Breast epithelium (tissue), 3 donors: Measurements from ENCODE around the gene BAIAP2L2.

Experiments used
- POLR2A ChIP-seq: fragments of 450-650 bp; IDR thresholded peaks from one replicate; pipeline ENCODE4 v1.6.1; 2016; ENCODE audit warnings: antibody characterized with exemption, mild to moderate bottlenecking, moderate library complexity
- POLR2AphosphoS5 ChIP-seq, 3 donors: sonication (generic); formaldehyde crosslinking; IDR thresholded peaks; one replicate each; pipeline ENCODE4 v1.6.1; 2017; ENCODE audit warnings: antibody characterized with exemption in 3 of 3
- TF ChIP-seq, protein P1 (sequence below), 3 donors: fragments of 450-650 bp; IDR thresholded peaks; one replicate each; pipeline ENCODE4 v1.5.1; 2016 to 2017; ENCODE audit warnings: antibody characterized with exemption in 3 of 3, mild to moderate bottlenecking in 3 of 3, moderate library complexity in 3 of 3

DNA sequence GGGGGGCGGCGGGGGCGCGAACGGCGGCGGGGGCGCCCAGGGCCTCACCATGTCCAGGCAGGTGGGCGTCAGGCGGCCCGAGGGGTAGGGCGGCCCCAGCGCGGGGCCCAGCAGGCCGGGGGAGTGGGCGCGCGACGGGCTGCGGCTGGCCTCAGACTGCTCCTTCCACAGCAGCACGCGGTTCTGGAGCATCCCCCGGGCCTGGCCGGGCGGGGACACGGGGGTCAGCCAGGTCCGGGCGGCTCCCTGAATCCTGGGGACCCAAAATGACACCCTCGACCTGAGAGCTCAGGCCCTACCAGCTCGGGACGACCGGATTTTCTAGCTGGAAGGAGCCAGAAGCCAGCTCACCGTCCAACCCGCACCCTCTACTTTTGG, 21.0 kb downstream of the BAIAP2L2 start:
- TF ChIP-seq, protein P1, sequence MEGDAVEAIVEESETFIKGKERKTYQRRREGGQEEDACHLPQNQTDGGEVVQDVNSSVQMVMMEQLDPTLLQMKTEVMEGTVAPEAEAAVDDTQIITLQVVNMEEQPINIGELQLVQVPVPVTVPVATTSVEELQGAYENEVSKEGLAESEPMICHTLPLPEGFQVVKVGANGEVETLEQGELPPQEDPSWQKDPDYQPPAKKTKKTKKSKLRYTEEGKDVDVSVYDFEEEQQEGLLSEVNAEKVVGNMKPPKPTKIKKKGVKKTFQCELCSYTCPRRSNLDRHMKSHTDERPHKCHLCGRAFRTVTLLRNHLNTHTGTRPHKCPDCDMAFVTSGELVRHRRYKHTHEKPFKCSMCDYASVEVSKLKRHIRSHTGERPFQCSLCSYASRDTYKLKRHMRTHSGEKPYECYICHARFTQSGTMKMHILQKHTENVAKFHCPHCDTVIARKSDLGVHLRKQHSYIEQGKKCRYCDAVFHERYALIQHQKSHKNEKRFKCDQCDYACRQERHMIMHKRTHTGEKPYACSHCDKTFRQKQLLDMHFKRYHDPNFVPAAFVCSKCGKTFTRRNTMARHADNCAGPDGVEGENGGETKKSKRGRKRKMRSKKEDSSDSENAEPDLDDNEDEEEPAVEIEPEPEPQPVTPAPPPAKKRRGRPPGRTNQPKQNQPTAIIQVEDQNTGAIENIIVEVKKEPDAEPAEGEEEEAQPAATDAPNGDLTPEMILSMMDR (IDR thresholded peaks at IDR 0.05): no peak
- TF ChIP-seq POLR2A (no peak), POLR2AphosphoS5 (IDR thresholded peaks at IDR 0.05) (no peak)
